GM19372 (cell line): ENCODE results near the gene SELP.
"Not testable (repeated sequence)": the region's sequence is repeated elsewhere in the genome, so short reads cannot be mapped to it uniquely, and the experiment has no call there.

Source experiments
- ATAC-seq: cut with Tn5 transposase; IDR thresholded peaks from one replicate; pipeline ENCODE4 v1.9.1; 2021; ENCODE audit warnings: mild to moderate bottlenecking, low read depth, moderate library complexity; ENCODE audit not compliant: unreplicated experiment

Gene SELP

GRCh38 chr1:169630006-169630405, at the start of gene SELP:
Gene SELP (minus strand): TSS chr1:169630124. CDS start chr1:169630074, 50 bp downstream.
- ATAC-seq = no peak

GRCh38 chr1:169679692-169680091, 49.8 kb upstream of the SELP start:
- ATAC-seq = no peak

GRCh38 chr1:169676001-169676400, 46.1 kb upstream of the SELP start:
- ATAC-seq = no peak

- ATAC-seq = no peak
Observed at GRCh38 chr1:169670836-169671235, 40.9 kb upstream of the SELP start.

- ATAC-seq = not testable (repeated sequence)
Observed at GRCh38 chr1:169670244-169670643, 40.3 kb upstream of the SELP start.

- ATAC-seq = not testable (repeated sequence)
Observed at GRCh38 chr1:169667699-169668596, 38.0 kb upstream of the SELP start.

GRCh38 chr1:169667227-169667639, 37.3 kb upstream of the SELP start:
- ATAC-seq = not testable (repeated sequence)

- ATAC-seq = not testable (repeated sequence)
Observed at GRCh38 chr1:169662680-169663079, 32.8 kb upstream of the SELP start.

- not testable (repeated sequence) for ATAC-seq
Observed at GRCh38 chr1:169661066-169661465, 31.1 kb upstream of the SELP start.

- not testable (repeated sequence) for ATAC-seq
Observed at GRCh38 chr1:169658777-169659176, 28.9 kb upstream of the SELP start.

GRCh38 chr1:169653873-169654272, 23.9 kb upstream of the SELP start:
- ATAC-seq = no peak

- ATAC-seq = no peak
Observed at GRCh38 chr1:169651035-169651434, 21.1 kb upstream of the SELP start.

GRCh38 chr1:169650551-169650950, 20.6 kb upstream of the SELP start:
- ATAC-seq = no peak

GRCh38 chr1:169648709-169649108, 18.8 kb upstream of the SELP start:
- ATAC-seq = no peak

GRCh38 chr1:169648187-169648586, 18.3 kb upstream of the SELP start:
- ATAC-seq = no peak

GRCh38 chr1:169647512-169647911, 17.6 kb upstream of the SELP start:
- no peak for ATAC-seq

GRCh38 chr1:169644297-169644696, 14.4 kb upstream of the SELP start:
- ATAC-seq = no peak

GRCh38 chr1:169634877-169635276, 5.0 kb upstream of the SELP start:
- no peak for ATAC-seq

GRCh38 chr1:169634145-169634544, 4.2 kb upstream of the SELP start:
- no peak for ATAC-seq

- no peak for ATAC-seq
Observed at GRCh38 chr1:169631249-169631648, 1.3 kb upstream of the SELP start.

GRCh38 chr1:169624912-169625311, 5.0 kb downstream of the SELP start:
- no peak for ATAC-seq

GRCh38 chr1:169624122-169624521, 5.8 kb downstream of the SELP start:
- ATAC-seq = no peak
